H7 (cell line): ENCODE data around the gene AGMAT. TPM values are rescaled to one million over a fixed set of nuclear protein-coding genes. Genes with fewer than 3 reads are reported as not detected.

Source experiments
- DNase-seq: peaks from one replicate; pipeline ENCODE4 v3.0.0; 2012
- H3K27me3 ChIP-seq: 2 replicates; pipeline ENCODE4 v1.6.0; 2011; ENCODE audit warnings: mild to moderate bottlenecking, low read length; ENCODE audit not compliant: control insufficient read depth, insufficient read depth
- H3K36me3 ChIP-seq: replicated peaks from 2 replicates; pipeline ENCODE4 v1.5.1; 2011; ENCODE audit warnings: low read length; ENCODE audit not compliant: control insufficient read depth, insufficient read depth
- H3K4me3 ChIP-seq: 2 replicates; pipeline ENCODE4 v1.5.1; 2011; ENCODE audit warnings: low read depth, mild to moderate bottlenecking, control low read depth, low read length, moderate library complexity; ENCODE audit not compliant: insufficient read depth
- total RNA-seq: library from RNA; depleted of rRNA; stranded (reverse); fragments of >200 nt; shearing (Covaris generic); gene quantifications from 2 replicates; pipeline ENCODE4 v1.2.3, GENCODE V29; 2014; rRNA removed

AGMAT gene
- total RNA-seq, 1 experiment from 2014 or later: 6.9 TPM

- Histone ChIP-seq H3K4me3 (peak overlapping the region; percentile 53), H3K36me3 (0 out of 2 replicates have a peak, but pooled peaks cover under 1% of the 10 kb centered on the region), H3K27me3 (no peaks in the 10 kb centered on the region)
- no peak for DNase-seq
Observed at GRCh38 chr1:15525050-15526020, 59.5 kb downstream of the AGMAT start.

- no peaks in the 10 kb centered on the region for H3K27me3 ChIP-seq
- DNase-seq: peak; percentile 99
Observed at GRCh38 chr1:15524283-15525049, 60.4 kb downstream of the AGMAT start.

GRCh38 chr1:15524021-15524282 lies 60.9 kb downstream of the AGMAT start, which contains the start of gene CASP9:
TSS of gene CASP9 (minus strand) at chr1:15524215. CDS start at chr1:15524200, 15 bp downstream.
- no peaks in the 10 kb centered on the region for H3K27me3 ChIP-seq
- H3K4me3 ChIP-seq: peak within 1 kb of the TSS; percentile 77
- H3K36me3 ChIP-seq: no peaks in the 10 kb centered on the region
- DNase-seq: no peak

More at GRCh38 chr1:15524283-15525049, 60.4 kb downstream of the AGMAT start:
- Histone ChIP-seq H3K36me3 (no peaks in the 10 kb centered on the region), H3K4me3 (peak overlapping the region; percentile 77)

- Histone ChIP-seq H3K27me3 (no peaks in the 10 kb centered on the region), H3K36me3 (no peaks in the 10 kb centered on the region), H3K4me3 (peak overlapping the region; percentile 54)
- DNase-seq: no peak
Observed at GRCh38 chr1:15523104-15524020, 61.5 kb downstream of the AGMAT start.

GRCh38 chr1:15522551-15522950 lies 62.3 kb downstream of the AGMAT start:
- Histone ChIP-seq H3K36me3 (no peaks in the 10 kb centered on the region), H3K4me3 (no peak overlapping the region), H3K27me3 (no peaks in the 10 kb centered on the region)
- no peak for DNase-seq

Other genes starting within 250 kb of the AGMAT start
- gene EFHD2, start 175.2 kb downstream of the AGMAT start, total RNA-seq: 42.9 and 48.3 TPM in 2 replicates
- gene CTRC, start 146.6 kb downstream of the AGMAT start, total RNA-seq: not detected in 2 replicates
- gene CELA2A, start 128.3 kb downstream of the AGMAT start, total RNA-seq: not detected in 2 replicates
- not detected in 2 replicates for gene CELA2B, start 108.9 kb downstream of the AGMAT start, total RNA-seq
- gene CASP9, start 60.8 kb downstream of the AGMAT start, total RNA-seq: 14.1 and 15.0 TPM in 2 replicates
- 14.7 and 15.7 TPM in 2 replicates for gene DNAJC16, start 58.2 kb downstream of the AGMAT start, total RNA-seq
- 19.4 and 19.7 TPM in 2 replicates for gene DDI2, start 32.4 kb upstream of the AGMAT start, total RNA-seq
- gene PLEKHM2, start 99.3 kb upstream of the AGMAT start, total RNA-seq: 79.0 and 79.6 TPM in 2 replicates
- 0.70 and 1.7 TPM in 2 replicates for gene SLC25A34, start 151.2 kb upstream of the AGMAT start, total RNA-seq
- 1.00 and 2.2 TPM in 2 replicates for gene TMEM82, start 157.4 kb upstream of the AGMAT start, total RNA-seq
- 91.0 and 95.6 TPM in 2 replicates for gene FBLIM1, start 173.7 kb upstream of the AGMAT start, total RNA-seq
- 9.3 and 14.5 TPM in 2 replicates for gene UQCRHL, start 222.6 kb upstream of the AGMAT start, total RNA-seq